Left ventricle myocardium inferior (tissue), 1 donor: Measurements from ENCODE around the gene IGF1. TPM values are rescaled to one million over a fixed set of nuclear protein-coding genes. Genes with fewer than 3 reads are reported as not detected.

Source experiments
- DNase-seq: peaks from one replicate; pipeline ENCODE4 v3.0.0-alpha.2; 2020
- H3K27ac ChIP-seq: fragments of 200-600 bp; replicated peaks from 2 replicates; pipeline ENCODE4 v1.8.0; 2021
- H3K27me3 ChIP-seq: fragments of 200-600 bp; 2 replicates; pipeline ENCODE4 v1.8.0; 2021; ENCODE audit warnings: low read depth
- H3K36me3 ChIP-seq: fragments of 200-600 bp; 2 replicates; pipeline ENCODE4 v1.8.0; 2021
- H3K4me1 ChIP-seq: fragments of 200-600 bp; 2 replicates; pipeline ENCODE4 v1.8.0; 2021
- H3K4me3 ChIP-seq: fragments of 200-600 bp; 2 replicates; pipeline ENCODE4 v1.8.0; 2021; ENCODE audit warnings: mild to moderate bottlenecking, moderate library complexity
- H3K9me3 ChIP-seq: fragments of 200-600 bp; replicated peaks from 2 replicates; pipeline ENCODE4 v1.8.0; 2021
- CTCF ChIP-seq: fragments of 200-600 bp; IDR thresholded peaks from 2 replicates; pipeline ENCODE4 v1.8.0; 2021; ENCODE audit warnings: antibody characterized with exemption, mild to moderate bottlenecking, borderline replicate concordance
- intact Hi-C: fragments of 100-400 bp; cut with micrococcal nuclease; formaldehyde crosslinking; loops from one replicate; pipeline ENCODE4 v1.11.0; 2022
- total RNA-seq: library from RNA; stranded (reverse); fragmentation: NEBNext Ultra II Directional; extraction: Animal tissue kit (Norgen Biotek cat#: 25700); gene quantifications from one replicate; pipeline ENCODE4 v1.2.1, GENCODE V29; 2021
- donor health status: DM: no; HTN: yes; CAD: no; lungs with severe emphysema.

IGF1 gene
- total RNA-seq, 1 donor from 2014 or later, result 5.8 TPM

- no peak for DNase-seq
- Histone ChIP-seq H3K27ac (no peak overlapping the region), H3K36me3 (no peaks in the 10 kb centered on the region), H3K9me3 (no peaks in the 10 kb centered on the region), H3K4me3 (no peak overlapping the region), H3K27me3 (no peaks in the 10 kb centered on the region), H3K4me1 (no peaks in the 10 kb centered on the region)
- intact Hi-C loops, result no loop called here
- TF ChIP-seq CTCF, result no peak
Measured at GRCh38 chr12:102376181-102376747, 104.1 kb downstream of the IGF1 start.

GRCh38 chr12:102374190-102374589 lies 106.2 kb downstream of the IGF1 start:
- H3K27me3 ChIP-seq, result no peaks in the 10 kb centered on the region
- no peaks in the 10 kb centered on the region for H3K4me1 ChIP-seq
- no peak overlapping the region for H3K4me3 ChIP-seq
- H3K27ac ChIP-seq, result no peak overlapping the region
- no peak for TF ChIP-seq CTCF
- no peaks in the 10 kb centered on the region for H3K9me3 ChIP-seq
- H3K36me3 ChIP-seq, result no peaks in the 10 kb centered on the region
- DNase-seq, result no peak
- intact Hi-C loops, result no loop called here

GRCh38 chr12:102372087-102372486 lies 108.3 kb downstream of the IGF1 start:
- no peak for DNase-seq
- Histone ChIP-seq H3K4me1 (no peaks in the 10 kb centered on the region), H3K4me3 (no peak overlapping the region), H3K9me3 (no peaks in the 10 kb centered on the region), H3K27ac (no peak overlapping the region), H3K36me3 (no peaks in the 10 kb centered on the region), H3K27me3 (no peaks in the 10 kb centered on the region)
- no peak for TF ChIP-seq CTCF
- intact Hi-C loops, result no loop called here

- intact Hi-C loops, result no loop called here
- no peak for TF ChIP-seq CTCF
Measured at GRCh38 chr12:102371165-102371564, 109.2 kb downstream of the IGF1 start.

GRCh38 chr12:102369876-102370275 lies 110.5 kb downstream of the IGF1 start:
- Histone ChIP-seq H3K27ac (no peak overlapping the region), H3K27me3 (no peaks in the 10 kb centered on the region), H3K9me3 (no peaks in the 10 kb centered on the region), H3K36me3 (no peaks in the 10 kb centered on the region), H3K4me3 (no peak overlapping the region), H3K4me1 (no peaks in the 10 kb centered on the region)
- DNase-seq, result no peak
- TF ChIP-seq CTCF, result no peak
- intact Hi-C loops, result no loop called here

More at GRCh38 chr12:102371165-102371564, 109.2 kb downstream of the IGF1 start:
- Histone ChIP-seq H3K9me3 (no peaks in the 10 kb centered on the region), H3K27me3 (no peaks in the 10 kb centered on the region), H3K4me3 (no peak overlapping the region), H3K4me1 (no peaks in the 10 kb centered on the region), H3K27ac (no peak overlapping the region), H3K36me3 (no peaks in the 10 kb centered on the region)
- no peak for DNase-seq

GRCh38 chr12:102365365-102365764 lies 115.0 kb downstream of the IGF1 start:
- H3K9me3 ChIP-seq, result no peaks in the 10 kb centered on the region
- no peaks in the 10 kb centered on the region for H3K36me3 ChIP-seq
- H3K4me3 ChIP-seq, result no peak overlapping the region
- no peak overlapping the region for H3K27ac ChIP-seq
- no peaks in the 10 kb centered on the region for H3K27me3 ChIP-seq
- DNase-seq, result no peak
- no peaks in the 10 kb centered on the region for H3K4me1 ChIP-seq
- no peak for TF ChIP-seq CTCF
- intact Hi-C loops, result no loop called here
